C4-2B (cell line): ENCODE data around the gene ZNF354C.

Source experiments
- CTCF ChIP-seq: fragments of 450-650 bp; conservative IDR thresholded peaks from 2 replicates; pipeline ENCODE4 v1.5.1; 2017; ENCODE audit warnings: mild to moderate bottlenecking
- ZFX ChIP-seq: fragments of 450-650 bp; IDR thresholded peaks from 2 replicates; pipeline ENCODE4 v1.6.1; 2017

GRCh38 chr5:179115307-179115706, 55.1 kb downstream of the ZNF354C start:
- TF ChIP-seq CTCF (no peak), ZFX (no peak)
